ENCODE measurements around the gene PDK2.

The PDK2 gene

GRCh38 chr17:50146927-50147665, 51.9 kb downstream of the PDK2 start:
- DNase-seq (ENCODE audit: insufficient read length, low spot score) (no peak), FAIRE-seq (no peak)
- TF ChIP-seq, protein P1, sequence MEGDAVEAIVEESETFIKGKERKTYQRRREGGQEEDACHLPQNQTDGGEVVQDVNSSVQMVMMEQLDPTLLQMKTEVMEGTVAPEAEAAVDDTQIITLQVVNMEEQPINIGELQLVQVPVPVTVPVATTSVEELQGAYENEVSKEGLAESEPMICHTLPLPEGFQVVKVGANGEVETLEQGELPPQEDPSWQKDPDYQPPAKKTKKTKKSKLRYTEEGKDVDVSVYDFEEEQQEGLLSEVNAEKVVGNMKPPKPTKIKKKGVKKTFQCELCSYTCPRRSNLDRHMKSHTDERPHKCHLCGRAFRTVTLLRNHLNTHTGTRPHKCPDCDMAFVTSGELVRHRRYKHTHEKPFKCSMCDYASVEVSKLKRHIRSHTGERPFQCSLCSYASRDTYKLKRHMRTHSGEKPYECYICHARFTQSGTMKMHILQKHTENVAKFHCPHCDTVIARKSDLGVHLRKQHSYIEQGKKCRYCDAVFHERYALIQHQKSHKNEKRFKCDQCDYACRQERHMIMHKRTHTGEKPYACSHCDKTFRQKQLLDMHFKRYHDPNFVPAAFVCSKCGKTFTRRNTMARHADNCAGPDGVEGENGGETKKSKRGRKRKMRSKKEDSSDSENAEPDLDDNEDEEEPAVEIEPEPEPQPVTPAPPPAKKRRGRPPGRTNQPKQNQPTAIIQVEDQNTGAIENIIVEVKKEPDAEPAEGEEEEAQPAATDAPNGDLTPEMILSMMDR (IDR thresholded peaks at IDR 0.05; ENCODE audit: insufficient read depth, missing control alignments) = no peak

DNA sequence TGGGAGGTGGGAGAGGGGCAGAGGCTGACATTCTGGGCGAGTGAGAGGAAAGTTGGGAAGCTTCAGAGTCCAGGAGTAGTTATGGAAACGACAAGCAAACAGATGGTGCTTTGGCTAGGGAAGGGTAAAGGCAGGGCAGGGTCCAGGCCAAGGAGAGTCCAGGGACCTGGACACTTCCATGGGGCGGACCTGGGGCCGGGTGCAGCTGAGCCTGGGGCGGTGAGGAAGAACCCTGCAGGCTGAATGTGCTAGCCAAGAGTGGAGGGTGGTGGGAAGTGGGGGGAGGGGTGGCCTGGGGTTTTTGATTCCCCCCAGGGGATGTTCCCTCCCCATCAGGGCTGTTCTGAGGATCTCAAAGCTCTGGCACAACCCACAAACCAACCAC, 52.7 kb downstream of the PDK2 start:
- no peak for FAIRE-seq
- TF ChIP-seq, protein P1 (IDR thresholded peaks at IDR 0.05; ENCODE audit: insufficient read depth, missing control alignments) = no peak
- no peak for DNase-seq (ENCODE audit: insufficient read length, low spot score)

GRCh38 chr17:50148226-50149090, 53.3 kb downstream of the PDK2 start:
- TF ChIP-seq, protein P1 (IDR thresholded peaks at IDR 0.05; ENCODE audit: insufficient read depth, missing control alignments) = no peak
- FAIRE-seq (no peak), DNase-seq (ENCODE audit: insufficient read length, low spot score) (no peak)

GRCh38 chr17:50149091-50149416, 53.9 kb downstream of the PDK2 start:
- DNase-seq (ENCODE audit: insufficient read length, low spot score) = no peak
- FAIRE-seq = no peak
- TF ChIP-seq, protein P1 (IDR thresholded peaks at IDR 0.05; ENCODE audit: insufficient read depth, missing control alignments) = no peak

DNA sequence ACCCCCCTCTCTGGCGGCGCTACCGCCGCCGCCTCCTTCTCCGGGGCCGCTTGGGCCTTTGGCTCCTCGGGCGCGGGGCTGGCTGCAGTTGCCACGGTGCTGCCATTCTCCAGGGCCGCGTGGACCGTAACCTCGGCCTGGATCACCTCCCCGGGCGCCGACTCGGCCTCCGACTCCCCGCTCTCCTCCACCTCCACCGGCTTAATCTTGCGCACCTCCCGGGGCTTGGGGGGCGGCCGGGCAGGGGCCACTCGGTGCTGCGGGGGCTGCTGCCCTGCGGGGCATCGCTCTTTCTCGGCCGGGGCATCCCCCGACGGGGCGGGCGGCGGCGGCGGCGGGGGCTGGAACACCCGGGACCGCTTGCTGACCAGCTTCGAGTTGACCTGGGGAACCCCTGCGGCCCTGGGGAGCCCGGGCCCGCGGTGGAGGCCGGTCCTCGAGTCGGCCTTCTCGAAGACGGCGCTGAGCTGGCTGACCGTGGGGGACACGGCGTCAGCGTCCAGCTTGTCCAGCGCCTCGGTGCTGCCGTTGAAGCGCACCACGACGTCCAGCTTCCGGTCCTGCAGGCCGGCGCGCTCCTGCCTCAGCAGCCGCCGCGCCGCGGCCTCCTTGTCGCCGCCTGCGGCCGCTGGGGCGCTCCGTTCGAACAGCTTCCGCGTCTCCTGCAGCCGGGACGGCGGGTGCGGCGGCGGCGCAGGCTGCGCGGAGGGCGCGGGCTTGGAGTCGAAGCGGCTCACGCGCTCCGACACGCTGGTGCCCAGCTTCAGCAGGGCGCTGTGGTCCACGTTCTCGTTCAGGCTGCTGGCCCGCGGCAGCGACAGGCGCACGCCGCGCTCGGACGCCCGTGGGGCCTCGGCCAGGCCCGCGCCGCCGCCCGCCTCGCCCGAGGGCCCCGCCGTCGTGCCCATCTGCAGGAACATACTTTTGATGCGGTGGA, 54.5 kb downstream of the PDK2 start:
- DNase-seq (ENCODE audit: insufficient read length, low spot score) = no peak

GRCh38 chr17:50150354-50151040, 55.3 kb downstream of the PDK2 start, which contains the start of gene PPP1R9B:
Gene PPP1R9B (minus strand): TSS chr17:50150677. CDS start chr17:50150513, 164 bp downstream.
- FAIRE-seq (no peak), DNase-seq (ENCODE audit: insufficient read length, low spot score) (no peak)
- TF ChIP-seq, protein P1 (IDR thresholded peaks at IDR 0.05; ENCODE audit: insufficient read depth, missing control alignments) = no peak

More for the DNA sequence above, 54.5 kb downstream of the PDK2 start:
- FAIRE-seq = no peak
- TF ChIP-seq, protein P1 (IDR thresholded peaks at IDR 0.05; ENCODE audit: insufficient read depth, missing control alignments) = no peak

Measured in D721Med (cell line).